GM19099 (cell line): Measurements from ENCODE around the gene FBXO33.

Experiments used
- POLR2A ChIP-seq: IDR thresholded peaks from 3 replicates; pipeline ENCODE4 v1.6.1; 2011; ENCODE audit warnings: low read depth; ENCODE audit not compliant: insufficient read length; ENCODE audit errors: extremely low read depth

Gene FBXO33

DNA sequence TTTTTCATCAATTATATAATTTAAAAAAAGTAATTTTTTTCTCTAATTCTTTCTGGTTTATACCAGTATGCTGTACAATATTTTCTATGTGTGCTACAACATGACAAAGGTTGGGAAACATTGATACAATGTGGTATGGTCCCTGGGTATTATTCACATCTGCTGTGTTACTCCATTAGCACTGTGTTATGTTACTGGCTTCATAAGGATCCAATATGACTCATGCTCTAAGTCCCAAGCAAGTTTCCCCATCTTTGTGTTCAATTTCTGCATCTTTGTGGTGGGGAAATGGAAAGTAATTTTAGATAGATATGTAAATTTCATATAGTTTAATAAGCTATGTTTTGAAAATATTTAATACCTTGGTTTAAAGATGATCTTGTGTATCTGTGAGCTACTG, 35.8 kb downstream of the FBXO33 start:
- TF ChIP-seq POLR2A, result no peak

DNA sequence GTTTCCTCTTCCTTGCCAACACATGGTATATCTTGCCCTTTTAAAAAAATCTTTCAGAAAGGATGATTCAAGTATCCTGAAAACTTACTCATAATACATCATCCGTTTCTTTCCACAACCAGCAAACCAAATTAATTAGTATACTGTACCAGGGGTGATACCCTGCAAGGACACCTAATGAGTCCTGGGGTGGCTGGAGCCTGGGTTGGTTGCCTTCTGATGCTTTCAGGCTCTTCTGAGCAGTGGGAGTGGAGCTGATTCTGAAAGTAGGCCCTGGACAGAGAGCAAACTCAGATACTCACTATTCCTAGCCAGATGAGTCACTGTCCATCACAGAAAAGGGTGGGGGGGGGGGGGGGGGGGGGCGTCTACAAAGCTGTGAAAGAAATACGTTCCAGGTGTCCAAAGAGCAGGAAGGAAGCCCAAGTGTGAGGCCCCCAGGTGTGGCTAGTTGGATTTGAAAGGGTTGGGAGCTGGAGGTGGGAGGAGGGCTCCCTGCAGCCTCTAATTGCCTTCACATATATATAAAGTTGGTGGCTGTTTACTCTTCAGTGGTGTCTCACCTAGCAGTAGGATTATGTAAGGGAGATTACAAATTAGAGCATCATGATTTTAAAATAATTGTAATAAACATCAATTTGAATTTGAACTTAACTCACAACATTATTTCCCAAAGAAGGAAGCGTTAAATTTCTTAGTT, 36.5 kb downstream of the FBXO33 start:
- TF ChIP-seq POLR2A, result no peak

DNA sequence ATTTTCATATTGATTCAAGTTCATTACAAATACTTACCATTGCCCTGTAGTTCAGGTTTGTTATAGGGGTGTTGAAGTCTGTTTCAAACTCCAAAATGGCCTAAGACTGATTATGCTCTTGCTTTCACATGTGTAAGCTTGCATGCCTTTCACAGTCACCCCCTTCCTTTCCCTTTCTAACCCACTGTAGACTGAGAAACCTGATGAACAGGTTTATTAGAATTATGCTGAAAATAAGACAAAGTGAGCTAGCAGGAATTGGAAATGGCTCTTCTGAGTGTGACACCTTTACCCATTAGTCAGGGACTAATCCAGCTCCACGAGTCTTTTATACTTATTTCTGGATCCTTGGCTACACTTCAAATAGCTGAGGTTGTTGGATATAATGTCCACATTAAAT, 38.9 kb downstream of the FBXO33 start:
- no peak for TF ChIP-seq POLR2A

DNA sequence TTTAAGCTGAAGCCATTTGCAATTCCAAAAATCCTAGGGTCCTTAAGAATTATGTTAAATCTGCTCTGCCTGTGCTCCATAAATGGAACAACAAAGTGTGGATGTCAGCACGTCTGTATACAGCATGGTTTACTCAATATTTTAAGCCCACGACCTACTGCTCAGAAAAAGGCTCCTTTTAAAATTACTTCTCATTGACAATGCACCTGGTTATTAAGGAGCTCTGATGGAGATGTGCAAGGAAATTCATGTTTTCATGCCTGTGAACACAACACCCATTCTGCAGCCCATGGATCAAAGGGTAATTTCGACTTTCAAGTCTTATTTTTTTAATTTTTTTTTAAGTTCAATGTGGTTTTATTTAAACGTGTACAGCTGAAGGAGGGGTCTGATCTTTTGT, 48.1 kb downstream of the FBXO33 start:
- no peak for TF ChIP-seq POLR2A

DNA sequence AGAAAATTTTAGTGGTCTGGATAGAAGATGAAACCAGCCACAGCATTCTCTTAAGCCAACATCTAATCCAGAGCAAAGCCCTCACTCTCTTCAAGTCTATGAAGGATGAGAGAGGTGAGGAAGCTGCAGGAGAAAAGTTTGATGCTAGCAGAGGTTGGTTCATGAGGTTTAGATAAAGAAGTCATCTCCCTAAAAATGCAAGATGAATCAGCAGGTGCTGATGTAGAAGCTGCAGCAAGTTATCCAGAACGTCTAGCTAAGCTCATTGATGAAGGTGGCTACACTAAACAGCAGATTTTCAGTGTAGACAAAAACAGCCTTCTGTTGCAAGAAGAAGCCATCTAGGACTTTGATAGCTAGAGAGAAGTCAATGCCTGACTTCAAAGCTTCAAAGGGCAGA, 48.5 kb downstream of the FBXO33 start:
- TF ChIP-seq POLR2A, result no peak

DNA sequence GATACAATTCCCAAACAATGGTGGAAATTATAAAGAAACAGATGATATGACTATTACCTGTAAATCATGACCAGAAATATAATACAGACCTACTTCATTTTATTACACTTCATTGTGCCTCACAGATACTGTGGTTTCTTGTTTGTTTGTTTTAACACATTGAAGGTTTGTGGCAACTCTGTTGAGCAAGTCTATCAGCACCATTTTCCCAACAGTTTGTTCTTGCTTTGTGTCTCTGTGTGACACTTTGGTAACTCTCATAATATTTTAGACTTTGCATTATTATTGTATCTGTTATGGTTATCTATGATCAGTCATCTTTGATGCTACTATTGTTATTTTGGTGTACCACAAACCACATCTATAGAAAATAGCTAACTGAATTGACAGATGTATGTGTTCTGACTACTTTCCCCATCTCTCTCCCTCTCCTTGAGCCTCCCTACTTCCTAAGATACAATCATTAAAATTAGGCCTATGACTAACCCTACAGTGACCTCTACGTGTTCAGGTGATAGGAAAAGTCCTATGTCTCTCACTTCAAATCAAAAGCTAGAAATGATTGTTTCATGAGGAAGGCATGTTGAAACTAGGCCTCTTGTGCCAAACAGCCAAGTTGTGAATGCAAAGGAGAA, 49.1 kb downstream of the FBXO33 start:
- no peak for TF ChIP-seq POLR2A

DNA sequence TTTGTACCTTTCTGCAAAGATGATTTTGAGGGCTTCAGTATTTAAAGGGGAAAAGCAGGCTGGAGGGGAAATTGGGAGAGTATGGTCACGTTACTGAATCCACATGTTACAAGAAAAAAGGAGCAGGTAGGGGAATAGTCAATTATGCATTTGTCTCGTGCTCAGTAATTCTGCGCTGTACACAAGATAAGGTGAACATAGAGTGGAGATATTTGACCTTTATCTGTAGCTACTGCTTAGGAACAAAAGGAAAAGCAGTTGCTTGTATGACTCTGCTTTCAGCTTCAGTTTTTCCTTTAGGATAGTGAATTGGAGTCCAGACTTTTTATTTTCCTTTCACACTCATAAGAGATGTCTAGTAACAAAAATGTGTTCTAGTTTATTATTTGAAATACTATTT, 49.8 kb downstream of the FBXO33 start:
- no peak for TF ChIP-seq POLR2A

DNA sequence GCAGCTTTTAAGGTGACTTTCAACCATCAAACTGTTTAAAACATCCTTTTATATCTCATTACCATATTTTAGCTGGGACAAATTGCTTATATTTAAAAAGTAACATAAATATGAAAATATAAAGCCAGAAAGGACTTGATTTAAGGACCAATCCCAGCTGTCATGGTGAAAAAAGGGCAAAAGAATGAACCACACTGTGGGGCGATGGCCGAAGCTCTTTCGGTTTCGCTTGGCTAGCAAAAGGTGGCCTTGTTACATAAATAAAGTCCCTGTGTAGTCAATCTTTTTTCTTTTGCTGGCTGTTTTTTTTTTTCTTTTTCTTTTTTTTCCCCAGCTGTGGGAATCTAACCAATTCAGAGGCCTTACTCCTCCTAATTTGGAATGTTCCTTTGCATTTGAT, 50.9 kb downstream of the FBXO33 start:
- no peak for TF ChIP-seq POLR2A

DNA sequence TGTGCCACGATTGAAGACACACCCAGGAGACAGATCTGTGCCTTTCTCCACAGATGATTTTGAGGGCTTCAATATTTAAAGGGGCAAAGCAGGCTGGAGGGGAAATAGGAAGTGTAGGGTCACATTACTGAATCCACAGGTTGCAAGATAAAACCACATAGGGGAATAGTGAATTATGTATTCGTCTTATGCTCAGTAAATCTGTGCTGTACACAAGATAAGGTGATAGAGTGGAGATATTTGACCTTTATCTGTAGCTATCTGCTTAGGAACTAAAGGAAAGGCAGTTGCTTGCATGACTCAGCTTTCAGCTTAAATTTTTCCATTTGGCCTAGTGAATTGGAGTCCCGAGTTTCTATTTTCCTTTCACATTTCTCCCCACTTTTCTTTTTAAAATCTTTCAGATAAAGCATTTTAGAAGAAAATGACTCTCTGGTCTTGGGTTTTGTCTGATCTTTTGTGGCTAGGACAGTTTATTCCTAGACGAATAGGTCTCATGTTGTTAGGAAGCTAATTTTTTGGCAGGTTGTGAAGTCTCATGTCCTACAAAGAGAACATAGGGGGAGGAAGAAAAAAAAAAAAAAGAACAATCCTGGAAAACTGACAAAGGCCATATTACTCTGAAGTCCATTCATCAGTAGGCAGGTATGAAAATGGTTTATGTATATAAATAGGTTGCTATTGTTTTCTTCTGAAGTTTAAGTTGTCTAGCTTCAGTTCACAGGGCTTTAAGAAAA, 55.4 kb downstream of the FBXO33 start:
- no peak for TF ChIP-seq POLR2A

DNA sequence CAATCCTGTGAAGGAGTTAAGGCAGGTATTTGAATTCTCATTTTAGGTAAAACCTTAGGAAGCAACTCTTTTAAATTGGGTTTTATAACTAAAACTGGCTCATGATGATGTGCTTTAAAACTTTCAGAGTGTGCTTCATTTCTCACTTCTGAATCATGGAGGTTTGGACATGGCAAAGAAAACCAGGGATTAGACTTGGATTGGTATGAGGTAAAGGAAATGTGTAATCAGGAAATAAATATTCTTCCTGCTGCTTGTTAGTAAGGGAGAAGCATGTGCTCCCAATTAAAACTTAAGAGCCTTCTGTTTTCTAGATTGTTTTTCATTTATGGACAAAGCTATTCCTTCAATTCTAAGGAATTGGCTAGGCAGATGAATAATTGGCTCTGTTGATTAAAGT, 57.4 kb downstream of the FBXO33 start:
- no peak for TF ChIP-seq POLR2A

DNA sequence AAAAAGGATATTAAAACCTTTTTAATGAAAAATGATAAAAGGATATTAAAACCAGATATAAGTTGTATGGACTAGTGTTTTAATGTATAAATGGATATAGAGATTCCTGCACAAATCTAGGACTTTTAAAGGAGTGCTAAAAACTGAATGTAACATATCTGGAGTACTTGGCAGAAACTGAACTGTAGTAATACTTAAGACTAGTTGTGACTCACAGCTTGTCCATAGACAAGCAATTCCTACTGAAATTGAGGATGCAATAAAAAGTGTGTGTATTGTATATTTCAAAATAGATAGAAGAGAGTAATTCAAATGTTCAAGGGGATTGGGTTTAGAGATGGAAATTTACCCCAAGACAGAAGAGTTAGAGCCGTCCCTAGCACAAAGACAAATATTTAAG, 59.6 kb downstream of the FBXO33 start:
- no peak for TF ChIP-seq POLR2A

DNA sequence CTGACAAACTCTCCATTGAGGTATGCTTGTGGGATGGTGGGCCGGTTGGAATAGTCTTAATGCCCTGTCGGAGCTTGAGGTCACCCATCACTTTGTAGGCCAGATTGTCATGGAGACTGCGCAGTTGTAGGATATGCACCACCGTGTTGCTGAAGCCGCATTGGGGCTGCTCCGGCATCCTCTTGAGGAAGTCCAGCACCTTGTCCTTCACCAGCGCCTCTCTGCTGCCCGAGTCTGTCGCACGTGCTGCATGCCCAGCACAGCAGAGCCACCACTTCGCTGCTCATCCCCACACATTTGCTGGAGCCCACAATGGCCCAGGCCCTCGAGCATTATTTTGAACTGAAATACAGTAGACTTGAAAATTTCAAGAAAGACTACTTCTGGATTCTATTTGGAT, 61.8 kb downstream of the FBXO33 start:
- TF ChIP-seq POLR2A, result no peak

DNA sequence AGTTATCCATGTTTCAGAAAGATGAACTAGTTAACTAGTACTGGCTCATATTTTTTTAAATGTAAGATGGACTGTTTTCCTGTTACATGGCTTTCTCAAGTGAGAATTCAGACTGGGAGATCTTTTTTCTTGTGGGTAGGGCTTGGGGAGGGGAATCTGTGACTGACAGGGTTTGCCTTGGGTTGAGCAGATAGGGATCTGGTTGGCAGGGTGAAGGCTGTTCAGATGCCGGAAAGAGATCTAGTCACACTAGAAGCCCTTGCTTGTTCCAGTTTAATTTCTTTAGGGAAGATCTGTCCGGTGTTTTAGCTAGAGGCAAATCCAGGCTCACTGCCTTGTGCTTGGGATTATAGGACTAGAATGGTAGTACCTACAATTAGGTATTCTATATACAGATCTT, 63.2 kb downstream of the FBXO33 start:
- TF ChIP-seq POLR2A, result no peak

DNA sequence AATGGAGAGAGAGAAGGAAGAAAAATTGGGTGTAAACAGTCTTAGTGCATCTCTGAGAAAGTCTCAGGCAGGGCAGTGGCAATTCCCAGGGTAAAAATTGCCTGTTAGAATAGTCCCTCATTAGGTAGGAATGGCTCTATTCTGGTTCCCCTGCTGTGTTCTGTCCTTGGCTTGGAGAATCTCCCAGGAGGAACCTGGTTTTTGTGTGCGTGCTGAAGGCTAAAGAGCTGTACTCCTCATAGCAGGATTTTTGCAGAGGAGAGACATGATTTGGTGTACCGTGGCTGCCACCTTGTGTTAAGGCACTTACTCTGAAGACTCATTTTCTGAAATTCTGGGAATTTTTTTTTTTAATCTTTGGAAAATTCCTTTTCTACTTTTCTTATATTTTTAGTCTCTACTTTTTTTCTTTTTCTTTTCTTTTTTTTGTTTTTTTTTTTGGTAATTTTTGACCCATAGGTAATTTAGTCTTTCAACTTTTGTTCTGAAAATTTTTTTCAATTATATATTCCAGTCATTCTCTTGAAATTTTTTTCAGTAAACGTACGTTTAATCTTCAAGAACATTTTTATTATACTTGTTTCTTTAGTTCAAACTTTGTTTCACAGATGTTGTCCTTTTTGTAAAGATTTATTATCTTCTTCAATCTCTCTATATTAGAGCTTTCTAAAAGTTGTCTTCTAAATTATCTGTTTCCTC, 63.8 kb downstream of the FBXO33 start:
- TF ChIP-seq POLR2A, result no peak

DNA sequence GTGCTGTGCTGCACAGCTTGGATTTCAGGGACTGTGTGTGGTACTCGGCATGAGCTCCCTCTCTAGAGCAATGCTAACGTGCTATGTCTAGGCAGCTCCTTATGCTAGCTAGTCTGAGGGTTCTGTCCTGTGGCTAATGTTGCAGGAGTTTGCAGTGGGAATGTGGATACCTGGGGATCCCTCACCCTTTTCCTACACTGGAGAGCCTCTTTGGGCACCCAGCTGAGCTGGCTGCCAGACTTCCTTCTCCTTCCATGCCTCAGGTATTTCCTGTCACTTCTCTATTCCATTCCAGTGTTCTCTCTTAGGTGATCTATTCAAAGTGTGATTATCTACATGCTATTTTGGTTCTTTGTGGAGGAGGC, 64.9 kb downstream of the FBXO33 start:
- no peak for TF ChIP-seq POLR2A
